GM12865 (cell line): ENCODE results near the gene AKAP13.
"Not testable (repeated sequence)": the region's sequence is repeated elsewhere in the genome, so short reads cannot be mapped to it uniquely, and the experiment has no call there.

Experiments
- DNase-seq: peaks from one replicate; pipeline ENCODE4 v3.0.0; 2010; ENCODE audit warnings: low read depth
- H3K4me3 ChIP-seq: 2 replicates; pipeline ENCODE4 v1.5.1; 2011; ENCODE audit warnings: mild to moderate bottlenecking, low read depth, low read length, control low read depth
- CTCF ChIP-seq: IDR thresholded peaks from 2 replicates; pipeline ENCODE4 v1.5.1; 2011; ENCODE audit warnings: low read length, control low read depth, low read depth, inconsistent platforms; ENCODE audit not compliant: insufficient read depth; ENCODE audit errors: missing control alignments

The AKAP13 gene

GRCh38 chr15:85661859-85662258 lies 281.5 kb downstream of the AKAP13 start:
- no peak for TF ChIP-seq CTCF
- H3K4me3 ChIP-seq = no peak overlapping the region
- no peak for DNase-seq

- DNase-seq, H3K4me3 ChIP-seq: not testable (repeated sequence)
Measured at GRCh38 chr15:85665677-85666076, 285.3 kb downstream of the AKAP13 start.

- peak; percentile 85 for DNase-seq
Measured at GRCh38 chr15:85667491-85668424, 287.4 kb downstream of the AKAP13 start.

GRCh38 chr15:85671156-85671555 lies 290.8 kb downstream of the AKAP13 start:
- H3K4me3 ChIP-seq = no peak overlapping the region
- TF ChIP-seq CTCF = no peak
- DNase-seq = no peak

More at GRCh38 chr15:85667491-85668424, 287.4 kb downstream of the AKAP13 start:
- no peak overlapping the region for H3K4me3 ChIP-seq
- TF ChIP-seq CTCF = no peak

- DNase-seq = no peak
- no peak overlapping the region for H3K4me3 ChIP-seq
- no peak for TF ChIP-seq CTCF
Measured at GRCh38 chr15:85672332-85673084, 292.1 kb downstream of the AKAP13 start.

GRCh38 chr15:85673326-85673725 lies 292.9 kb downstream of the AKAP13 start:
- H3K4me3 ChIP-seq = no peak overlapping the region
- no peak for DNase-seq
- TF ChIP-seq CTCF = no peak

GRCh38 chr15:85676342-85677098 lies 296.1 kb downstream of the AKAP13 start:
- no peak for TF ChIP-seq CTCF
- H3K4me3 ChIP-seq = no peak overlapping the region
- no peak for DNase-seq
